OCI-LY3 (cell line): ENCODE results near the gene PTAFR.

Source experiments
- H2AFZ ChIP-seq: fragments of 200-600, 300-600 bp; shearing (Covaris generic); 2 replicates; pipeline ENCODE4 v1.6.0; 2014; ENCODE audit warnings: antibody characterized with exemption, low read depth, low read length
- H3K27ac ChIP-seq: fragments of 200-600, 300-600 bp; sonication (generic); 2 replicates; pipeline ENCODE4 v1.5.1; 2014; ENCODE audit warnings: mild to moderate bottlenecking, low read length, moderate library complexity, mixed read lengths
- H3K27me3 ChIP-seq: fragments of 200-600, 300-600 bp; sonication (generic); 2 replicates; pipeline ENCODE4 v1.6.1; 2014; ENCODE audit warnings: low read depth, low read length, mixed read lengths
- H3K36me3 ChIP-seq: fragments of 200-600, 300-600 bp; sonication (generic); replicated peaks from 2 replicates; pipeline ENCODE3; 2014; ENCODE audit warnings: low read depth, low read length, mixed read lengths
- H3K4me1 ChIP-seq: fragments of 300-600, 200-600 bp; sonication (generic); 2 replicates; pipeline ENCODE4 v1.6.1; 2014; ENCODE audit warnings: low read length, mixed read lengths
- H3K4me2 ChIP-seq: fragments of 200-600, 300-600 bp; sonication (generic); 2 replicates; pipeline ENCODE4 v1.6.1; 2014; ENCODE audit warnings: low read length, mixed read lengths
- H3K4me3 ChIP-seq: fragments of 300-600, 200-600 bp; sonication (generic); 2 replicates; pipeline ENCODE4 v1.5.1; 2014; ENCODE audit warnings: antibody characterized with exemption, mild to moderate bottlenecking, low read length, moderate library complexity
- H3K79me2 ChIP-seq: fragments of 300-600, 200-600 bp; shearing (Covaris generic); 2 replicates; pipeline ENCODE4 v1.6.1; 2014; ENCODE audit warnings: mild to moderate bottlenecking, low read length, mixed read lengths
- H3K9ac ChIP-seq: fragments of 300-600, 200-600 bp; shearing (Covaris generic); 2 replicates; pipeline ENCODE4 v1.6.0; 2014; ENCODE audit warnings: mild to moderate bottlenecking, low read length, moderate library complexity
- H3K9me3 ChIP-seq: fragments of 200-600, 300-600 bp; shearing (Covaris generic); 2 replicates; pipeline ENCODE4 v1.6.1; 2014; ENCODE audit warnings: low read length, mixed read lengths; ENCODE audit not compliant: insufficient read depth
- H4K20me1 ChIP-seq: fragments of 200-600, 300-600 bp; sonication (generic); 2 replicates; pipeline ENCODE4 v1.6.1; 2016; ENCODE audit warnings: low read length, mixed read lengths; ENCODE audit not compliant: insufficient read depth
- EZH2phosphoT487 ChIP-seq: fragments of 200-600 bp; shearing (Covaris generic); IDR thresholded peaks from 2 replicates; pipeline ENCODE4 v1.6.1; 2018; ENCODE audit warnings: antibody characterized with exemption, mixed run types, low read depth
- TF ChIP-seq, protein P1 (sequence below): fragments of 200-600, 300-600 bp; sonication (generic); IDR thresholded peaks from 2 replicates; pipeline ENCODE4 v1.5.1; 2014; ENCODE audit warnings: antibody characterized with exemption, low read length, low read depth

Gene PTAFR

DNA sequence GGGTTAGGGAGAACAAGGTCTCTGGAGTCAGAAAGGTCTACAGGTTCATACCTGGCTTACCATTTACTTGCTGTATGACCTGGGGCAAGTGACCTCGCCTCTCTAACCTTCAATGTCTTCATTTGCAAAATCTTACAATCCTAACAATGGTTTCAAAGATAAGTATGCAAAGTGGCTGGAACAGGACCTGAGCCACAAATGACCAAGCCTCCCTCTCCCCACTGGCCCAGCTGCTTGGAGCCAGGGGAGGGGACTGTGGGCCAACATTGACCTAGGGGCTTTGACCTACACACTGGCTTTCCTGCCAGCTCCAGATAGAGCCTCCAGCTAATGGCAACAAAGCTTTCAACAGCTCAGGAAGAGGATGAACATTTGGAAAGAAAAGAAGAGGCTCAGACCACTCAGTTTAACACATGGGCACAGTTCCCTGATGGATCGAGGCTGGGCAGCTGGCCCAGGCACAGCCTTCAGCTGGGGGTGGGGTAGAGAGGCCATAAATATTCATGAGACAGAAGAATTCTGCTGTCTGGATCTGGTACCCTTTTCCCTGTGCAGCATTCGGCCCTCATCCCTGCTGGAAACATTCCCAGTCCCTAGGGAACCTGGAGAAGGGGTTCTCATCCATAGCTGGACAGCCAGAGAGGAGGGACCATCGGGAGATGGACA lies 12.9 kb downstream of the PTAFR start:
- Histone ChIP-seq H3K9ac (no peak overlapping the region), H3K4me3 (no peak overlapping the region), H3K27me3 (0 out of 2 replicates have a peak, but pooled peaks cover 3% of the 10 kb centered on the region), H3K79me2 (no peaks in the 10 kb centered on the region), H3K4me2 (no peak overlapping the region), H3K36me3 (no peaks in the 10 kb centered on the region), H2AFZ (no peak overlapping the region), H4K20me1 (no peaks in the 10 kb centered on the region), H3K4me1 (no peaks in the 10 kb centered on the region), H3K27ac (no peak overlapping the region), H3K9me3 (no peaks in the 10 kb centered on the region)
- TF ChIP-seq EZH2phosphoT487: no peak

DNA sequence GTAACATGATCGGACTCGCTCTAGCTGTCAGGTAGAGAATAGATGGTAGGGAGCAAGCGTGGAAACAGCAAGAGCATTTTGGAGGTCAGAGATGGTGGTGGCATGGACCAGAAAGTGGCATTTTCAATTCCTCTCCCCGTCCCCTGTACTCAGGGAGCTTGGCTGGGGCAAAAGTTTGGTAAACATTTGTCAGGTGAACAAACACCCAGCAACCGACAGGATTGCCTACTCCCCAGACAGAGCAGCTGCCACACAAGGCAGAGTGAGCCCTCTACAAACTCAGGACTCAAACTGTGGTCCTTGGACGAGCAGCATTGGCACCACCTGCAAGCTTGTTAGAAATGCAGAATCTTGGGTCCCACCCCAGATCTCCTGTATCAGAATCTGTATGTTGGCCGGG lies 14.3 kb downstream of the PTAFR start:
- H3K4me3 ChIP-seq: no peak overlapping the region
- no peaks in the 10 kb centered on the region for H4K20me1 ChIP-seq
- H3K36me3 ChIP-seq: no peaks in the 10 kb centered on the region
- H3K9ac ChIP-seq: no peak overlapping the region
- TF ChIP-seq EZH2phosphoT487: no peak
- TF ChIP-seq, protein P1, sequence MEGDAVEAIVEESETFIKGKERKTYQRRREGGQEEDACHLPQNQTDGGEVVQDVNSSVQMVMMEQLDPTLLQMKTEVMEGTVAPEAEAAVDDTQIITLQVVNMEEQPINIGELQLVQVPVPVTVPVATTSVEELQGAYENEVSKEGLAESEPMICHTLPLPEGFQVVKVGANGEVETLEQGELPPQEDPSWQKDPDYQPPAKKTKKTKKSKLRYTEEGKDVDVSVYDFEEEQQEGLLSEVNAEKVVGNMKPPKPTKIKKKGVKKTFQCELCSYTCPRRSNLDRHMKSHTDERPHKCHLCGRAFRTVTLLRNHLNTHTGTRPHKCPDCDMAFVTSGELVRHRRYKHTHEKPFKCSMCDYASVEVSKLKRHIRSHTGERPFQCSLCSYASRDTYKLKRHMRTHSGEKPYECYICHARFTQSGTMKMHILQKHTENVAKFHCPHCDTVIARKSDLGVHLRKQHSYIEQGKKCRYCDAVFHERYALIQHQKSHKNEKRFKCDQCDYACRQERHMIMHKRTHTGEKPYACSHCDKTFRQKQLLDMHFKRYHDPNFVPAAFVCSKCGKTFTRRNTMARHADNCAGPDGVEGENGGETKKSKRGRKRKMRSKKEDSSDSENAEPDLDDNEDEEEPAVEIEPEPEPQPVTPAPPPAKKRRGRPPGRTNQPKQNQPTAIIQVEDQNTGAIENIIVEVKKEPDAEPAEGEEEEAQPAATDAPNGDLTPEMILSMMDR: no peak
- H3K79me2 ChIP-seq: no peaks in the 10 kb centered on the region
- H3K27ac ChIP-seq: no peak overlapping the region
- no peak overlapping the region for H2AFZ ChIP-seq
- H3K4me2 ChIP-seq: no peak overlapping the region
- no peaks in the 10 kb centered on the region for H3K4me1 ChIP-seq
- H3K27me3 ChIP-seq: 0 out of 2 replicates have a peak, but pooled peaks cover 3% of the 10 kb centered on the region
- no peaks in the 10 kb centered on the region for H3K9me3 ChIP-seq

DNA sequence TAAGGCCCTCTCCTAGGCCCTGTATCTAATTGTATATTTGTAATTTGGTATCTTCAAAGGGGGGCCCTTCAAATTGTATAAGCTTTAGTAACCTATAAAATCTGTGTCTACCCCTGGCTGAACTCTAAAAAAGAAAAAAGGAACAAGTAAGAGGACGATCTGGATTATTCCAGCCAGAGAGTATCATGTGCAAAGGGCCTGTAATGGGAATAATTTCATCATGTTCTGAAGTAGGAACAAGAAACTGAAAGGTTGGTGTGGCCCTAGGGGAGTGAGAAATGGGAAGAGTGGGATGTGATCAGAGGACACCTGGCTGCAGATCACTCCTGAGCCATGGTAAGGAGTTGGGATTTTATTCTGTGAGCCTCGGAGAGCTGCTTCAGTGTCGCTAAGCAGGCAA lies 14.7 kb downstream of the PTAFR start:
- no peaks in the 10 kb centered on the region for H4K20me1 ChIP-seq
- no peak overlapping the region for H3K9ac ChIP-seq
- no peaks in the 10 kb centered on the region for H3K36me3 ChIP-seq
- H3K9me3 ChIP-seq: no peaks in the 10 kb centered on the region
- no peaks in the 10 kb centered on the region for H3K79me2 ChIP-seq
- H3K27ac ChIP-seq: no peak overlapping the region
- TF ChIP-seq EZH2phosphoT487: no peak
- TF ChIP-seq, protein P1: no peak
- H3K4me3 ChIP-seq: no peak overlapping the region
- H3K4me2 ChIP-seq: no peak overlapping the region
- H3K27me3 ChIP-seq: 0 out of 2 replicates have a peak, but pooled peaks cover 3% of the 10 kb centered on the region
- no peak overlapping the region for H2AFZ ChIP-seq
- no peaks in the 10 kb centered on the region for H3K4me1 ChIP-seq

DNA sequence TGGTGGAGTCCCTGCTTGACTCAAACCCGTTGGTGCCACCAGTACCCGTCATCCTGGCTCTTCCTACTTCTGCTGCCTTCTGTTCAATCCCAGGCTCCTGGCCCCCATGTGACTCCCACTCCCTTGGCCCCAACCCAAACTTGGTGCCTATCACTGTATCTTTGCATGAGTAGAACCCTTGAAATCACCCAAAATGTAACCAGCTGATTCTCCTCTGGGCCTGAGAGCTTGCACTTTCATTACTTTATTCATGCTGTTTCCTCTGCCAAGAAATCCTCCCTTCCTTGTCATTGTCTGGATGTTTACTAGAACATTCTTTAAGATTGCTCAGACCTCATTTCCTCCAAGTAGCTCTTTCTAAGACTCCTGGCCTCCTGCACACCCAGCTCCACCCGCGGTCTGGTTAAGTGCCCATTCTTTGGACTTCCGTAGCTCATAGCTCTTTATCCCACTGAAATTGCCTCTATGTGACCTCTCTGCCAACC lies 15.7 kb downstream of the PTAFR start:
- Histone ChIP-seq H3K4me3 (no peak overlapping the region), H4K20me1 (no peaks in the 10 kb centered on the region), H2AFZ (no peak overlapping the region), H3K79me2 (no peaks in the 10 kb centered on the region), H3K4me2 (no peak overlapping the region), H3K9ac (no peak overlapping the region), H3K4me1 (no peaks in the 10 kb centered on the region), H3K27me3 (0 out of 2 replicates have a peak, but pooled peaks cover 3% of the 10 kb centered on the region), H3K36me3 (no peaks in the 10 kb centered on the region), H3K9me3 (no peaks in the 10 kb centered on the region), H3K27ac (no peak overlapping the region)
- no peak for TF ChIP-seq EZH2phosphoT487
- TF ChIP-seq, protein P1: no peak
